CD4-positive, alpha-beta T cell (primary cell): ENCODE data around the gene MICAL2. TPM values are rescaled to one million over a fixed set of nuclear protein-coding genes. Genes with fewer than 3 reads are reported as not detected.

Experiments
- ATAC-seq: fragments of 200-7000 bp; cut with Tn5 transposase; one replicate; pipeline ENCODE4 v1.10.0; 2022; ENCODE audit warnings: mild to moderate bottlenecking; ENCODE audit not compliant: poor library complexity
- CTCF ChIA-PET: fragments of 350-600 bp; sonication (Branson Sonifier 250); formaldehyde crosslinking; loops from one replicate; lab custom pipeline; 2021; ENCODE audit warnings: antibody characterized with exemption, inconsistent platforms; lab: Charles Lee
- POLR2A ChIA-PET: fragments of 350-600 bp; sonication (Branson Sonifier 250); formaldehyde crosslinking; loops from one replicate; lab custom pipeline; 2021; ENCODE audit warnings: antibody characterized with exemption, inconsistent platforms; lab: Charles Lee
- DNase-seq, 14 experiments: peaks; one replicate each; pipeline ENCODE4 v3.0.0-alpha.2; 2013 to 2020; ENCODE audit warnings: mixed read lengths in 2 of 14
- H3K27ac ChIP-seq, 2 donors: one replicate each; pipeline versions ENCODE4 v1.5.1 to v1.7.0; 2013; ENCODE audit warnings: low read length in 2 of 2, low read depth in 1 of 2, mild to moderate bottlenecking in 1 of 2
- H3K27me3 ChIP-seq, 2 experiments: 1 replicate in 1 of 2; 2 replicates in 1 of 2; pipeline versions ENCODE4 v1.6.1 to v1.7.0; 2013; ENCODE audit warnings: low read length in 2 of 2, control low read depth in 1 of 2, mild to moderate bottlenecking in 1 of 2, moderate library complexity in 1 of 2; ENCODE audit not compliant: insufficient read depth in 2 of 2, control insufficient read depth in 1 of 2
- H3K36me3 ChIP-seq: one replicate; pipeline ENCODE4 v1.6.1; 2013; ENCODE audit warnings: low read length, control low read depth; ENCODE audit not compliant: insufficient read depth
- H3K4me1 ChIP-seq: one replicate; pipeline ENCODE4 v1.6.1; 2013; ENCODE audit warnings: low read length, control low read depth; ENCODE audit not compliant: insufficient read depth
- H3K4me3 ChIP-seq: one replicate; pipeline ENCODE4 v1.5.1; 2013; ENCODE audit warnings: mild to moderate bottlenecking, low read length, moderate library complexity
- H3K9me3 ChIP-seq, 2 experiments: 1 replicate in 1 of 2; 2 replicates in 1 of 2; pipeline versions ENCODE4 v1.6.1 to v1.7.0; 2013; ENCODE audit warnings: low read length in 2 of 2, mild to moderate bottlenecking in 2 of 2, control low read depth in 1 of 2, moderate library complexity in 1 of 2; ENCODE audit not compliant: control insufficient read depth in 1 of 2, insufficient read depth in 1 of 2
- H3K27ac Mint-ChIP-seq: one replicate; pipeline ENCODE4 v1.8.0; 2020; ENCODE audit warnings: mixed read lengths
- H3K27me3 Mint-ChIP-seq: one replicate; pipeline ENCODE4 v1.8.0; 2021; ENCODE audit warnings: mixed read lengths
- H3K36me3 Mint-ChIP-seq: one replicate; pipeline ENCODE4 v1.8.0; 2021; ENCODE audit warnings: low read depth, mixed read lengths
- H3K4me1 Mint-ChIP-seq: one replicate; pipeline ENCODE4 v1.8.0; 2021; ENCODE audit warnings: low read depth, mixed read lengths
- H3K4me3 Mint-ChIP-seq: one replicate; pipeline ENCODE4 v1.8.0; 2020; ENCODE audit warnings: mild to moderate bottlenecking, mixed read lengths
- H3K9me3 Mint-ChIP-seq: one replicate; pipeline ENCODE4 v1.8.0; 2020; ENCODE audit warnings: mixed read lengths
- intact Hi-C, 2 experiments: fragments of 100-400 bp; cut with DNase I in 1 of 2; cut with micrococcal nuclease in 1 of 2; formaldehyde crosslinking; loops; one replicate each; pipeline versions ENCODE4 v1.15.1 to v1.9.0; 2023 to 2025; cut with DNase I, micrococcal nuclease
- total RNA-seq, 174 experiments: library from RNA in 2 of 174; stranded (reverse) in 2 of 174; gene quantifications; one replicate each; pipeline ENCODE4 v1.2.3 and lab custom pipeline; 2021 to 2026
- TF ChIP-seq, protein P1 (sequence below): fragments of 200-600 bp; IDR thresholded peaks from one replicate; pipeline ENCODE4 v1.8.0; 2022; ENCODE audit warnings: antibody characterized with exemption, mild to moderate bottlenecking

MICAL2 gene
- total RNA-seq, 2 experiments from 2014 or later = 12.8 to 14.1 TPM

DNA sequence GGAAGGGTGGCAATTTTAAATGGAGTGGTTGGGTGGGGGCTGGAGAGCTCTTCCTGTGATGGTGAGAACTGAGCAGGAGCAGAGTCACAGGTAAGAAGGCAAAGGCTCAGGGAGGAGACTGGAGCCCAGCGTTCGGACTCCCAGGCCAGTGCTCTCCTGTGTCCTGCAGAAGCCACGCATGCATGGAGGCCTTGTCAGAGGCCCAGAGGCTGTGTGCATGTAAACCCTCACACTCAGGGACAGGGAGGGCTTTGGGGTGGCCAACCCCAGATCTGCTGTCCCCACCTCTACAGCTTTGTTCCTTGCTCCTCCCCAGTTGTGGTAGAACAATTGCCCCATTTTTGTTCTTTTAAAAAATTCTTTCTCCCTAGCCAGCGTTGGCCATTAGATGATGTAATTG, 136.6 kb downstream of the MICAL2 start:
- no peaks in the 10 kb centered on the region for H3K27me3 ChIP-seq
- Mint-ChIP-seq H3K36me3 (peaks cover 9% of the 10 kb centered on the region), H3K4me3 (no peak overlapping the region), H3K27me3 (no peaks in the 10 kb centered on the region), H3K9me3 (no peaks in the 10 kb centered on the region), H3K4me1 (peaks cover 21% of the 10 kb centered on the region), H3K27ac (no peak overlapping the region)
- H3K4me1 ChIP-seq = peaks cover 4% of the 10 kb centered on the region
- CTCF ChIA-PET = no interaction called here
- H3K27ac ChIP-seq = no peak overlapping the region
- H3K36me3 ChIP-seq = peaks cover 28% of the 10 kb centered on the region
- intact Hi-C loops = no loop called here
- POLR2A ChIA-PET = no interaction called here
- H3K4me3 ChIP-seq = no peak overlapping the region
- TF ChIP-seq, protein P1, sequence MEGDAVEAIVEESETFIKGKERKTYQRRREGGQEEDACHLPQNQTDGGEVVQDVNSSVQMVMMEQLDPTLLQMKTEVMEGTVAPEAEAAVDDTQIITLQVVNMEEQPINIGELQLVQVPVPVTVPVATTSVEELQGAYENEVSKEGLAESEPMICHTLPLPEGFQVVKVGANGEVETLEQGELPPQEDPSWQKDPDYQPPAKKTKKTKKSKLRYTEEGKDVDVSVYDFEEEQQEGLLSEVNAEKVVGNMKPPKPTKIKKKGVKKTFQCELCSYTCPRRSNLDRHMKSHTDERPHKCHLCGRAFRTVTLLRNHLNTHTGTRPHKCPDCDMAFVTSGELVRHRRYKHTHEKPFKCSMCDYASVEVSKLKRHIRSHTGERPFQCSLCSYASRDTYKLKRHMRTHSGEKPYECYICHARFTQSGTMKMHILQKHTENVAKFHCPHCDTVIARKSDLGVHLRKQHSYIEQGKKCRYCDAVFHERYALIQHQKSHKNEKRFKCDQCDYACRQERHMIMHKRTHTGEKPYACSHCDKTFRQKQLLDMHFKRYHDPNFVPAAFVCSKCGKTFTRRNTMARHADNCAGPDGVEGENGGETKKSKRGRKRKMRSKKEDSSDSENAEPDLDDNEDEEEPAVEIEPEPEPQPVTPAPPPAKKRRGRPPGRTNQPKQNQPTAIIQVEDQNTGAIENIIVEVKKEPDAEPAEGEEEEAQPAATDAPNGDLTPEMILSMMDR = no peak
- DNase-seq (no peak), ATAC-seq (no peak)
- no peaks in the 10 kb centered on the region for H3K9me3 ChIP-seq

DNA sequence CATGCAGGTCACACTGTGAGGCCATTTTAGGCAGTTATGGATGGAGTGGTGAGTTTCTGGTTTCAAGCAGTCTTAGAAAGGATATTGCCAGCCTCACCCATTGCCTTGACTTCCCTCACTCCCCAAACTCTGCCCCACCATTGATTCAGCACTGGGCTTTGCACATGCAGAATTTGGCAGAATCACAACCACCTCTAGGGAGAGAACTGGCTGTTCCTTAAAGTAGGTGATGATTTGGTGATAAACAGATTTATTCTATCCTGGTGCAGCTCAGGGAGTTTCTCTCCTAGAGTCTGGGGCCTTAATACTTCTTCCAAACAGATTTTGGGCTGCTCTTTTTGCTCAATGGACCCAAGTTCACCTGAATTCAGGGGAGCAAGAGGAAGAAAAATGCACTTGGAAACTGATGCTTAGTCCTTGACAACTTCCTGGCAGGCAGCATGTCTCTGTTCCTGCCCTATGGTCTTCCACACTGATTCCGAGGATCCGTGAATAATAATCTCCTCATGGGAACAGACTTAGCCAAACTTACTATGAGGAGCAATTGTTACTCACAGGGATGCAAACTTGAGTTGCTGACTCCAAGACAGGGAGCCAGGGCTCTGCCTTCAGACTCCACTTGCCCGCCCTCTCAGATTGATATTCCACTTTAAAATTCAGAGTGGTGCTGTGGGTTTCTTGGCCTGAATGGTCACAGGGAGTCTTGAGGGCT, 137.3 kb downstream of the MICAL2 start:
- TF ChIP-seq, protein P1 = no peak
- H3K9me3 Mint-ChIP-seq = no peaks in the 10 kb centered on the region
- DNase-seq (no peak), ATAC-seq (no peak)
- Histone ChIP-seq H3K9me3 (no peaks in the 10 kb centered on the region), H3K36me3 (peaks cover 25% of the 10 kb centered on the region), H3K27me3 (no peaks in the 10 kb centered on the region), H3K4me1 (no peaks in the 10 kb centered on the region), H3K27ac (no peak overlapping the region), H3K4me3 (no peak overlapping the region)
- peaks cover 14% of the 10 kb centered on the region for H3K4me1 Mint-ChIP-seq
- intact Hi-C loops = no loop called here
- no peak overlapping the region for H3K4me3 Mint-ChIP-seq
- H3K27me3 Mint-ChIP-seq = no peaks in the 10 kb centered on the region
- ChIA-PET POLR2A (no interaction called here), CTCF (no interaction called here)
- no peak overlapping the region for H3K27ac Mint-ChIP-seq
- peaks cover 2% of the 10 kb centered on the region for H3K36me3 Mint-ChIP-seq

DNA sequence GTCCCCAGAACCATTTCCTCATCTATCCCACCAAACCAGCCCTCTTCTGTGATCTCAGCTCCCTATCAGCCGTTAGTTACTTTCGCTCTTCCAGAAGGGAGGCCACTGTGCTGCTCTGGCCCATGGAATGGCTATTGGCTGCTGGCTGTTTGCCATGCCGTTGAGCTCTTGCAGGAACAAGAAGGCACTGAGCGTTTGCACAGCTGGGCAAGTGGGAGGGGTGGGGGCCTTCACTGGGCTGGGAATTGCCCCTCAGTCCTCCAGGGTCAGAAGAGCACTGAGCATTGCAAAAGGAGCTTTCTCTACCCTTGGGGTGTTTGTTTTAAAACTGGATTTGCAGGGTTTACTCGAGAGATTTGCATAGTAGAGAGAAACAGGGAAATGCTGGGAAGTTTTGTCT, 137.9 kb downstream of the MICAL2 start:
- ATAC-seq = no peak

More for the DNA sequence above, 137.9 kb downstream of the MICAL2 start:
- intact Hi-C loops = no loop called here
- Mint-ChIP-seq H3K27ac (no peak overlapping the region), H3K4me3 (no peak overlapping the region), H3K27me3 (no peaks in the 10 kb centered on the region), H3K9me3 (no peaks in the 10 kb centered on the region), H3K36me3 (no peaks in the 10 kb centered on the region), H3K4me1 (peaks cover 8% of the 10 kb centered on the region)
- no peak for DNase-seq
- Histone ChIP-seq H3K9me3 (no peaks in the 10 kb centered on the region), H3K36me3 (peaks cover 22% of the 10 kb centered on the region), H3K27ac (no peak overlapping the region), H3K4me3 (no peak overlapping the region), H3K4me1 (no peaks in the 10 kb centered on the region), H3K27me3 (no peaks in the 10 kb centered on the region)
- TF ChIP-seq, protein P1 = no peak
- ChIA-PET CTCF (no interaction called here), POLR2A (no interaction called here)
